KOPT-K1 (cell line): ENCODE measurements around the gene LCAT.
A peak's percentile ranks its signal among the peaks of the same experiment; 100 is the strongest.
"Not testable (repeated sequence)": the region's sequence is repeated elsewhere in the genome, so short reads cannot be mapped to it uniquely, and the experiment has no call there.

ENCODE experiments used
- H3K27ac ChIP-seq: fragments of 200-600 bp; sonication (generic); 2 replicates; pipeline ENCODE4 v1.5.1; 2016; ENCODE audit warnings: antibody characterized with exemption, mild to moderate bottlenecking, low read depth, low read length; ENCODE audit not compliant: poor library complexity, severe bottlenecking
- H3K36me3 ChIP-seq: fragments of 200-600 bp; sonication (generic); 2 replicates; pipeline ENCODE4 v1.5.1; 2017; ENCODE audit warnings: antibody characterized with exemption, mild to moderate bottlenecking, low read length, moderate library complexity; ENCODE audit not compliant: insufficient read depth
- H3K9me3 ChIP-seq: fragments of 200-600 bp; sonication (generic); 2 replicates; pipeline ENCODE4 v1.5.1; 2017; ENCODE audit warnings: antibody characterized with exemption, low read length, mild to moderate bottlenecking; ENCODE audit not compliant: insufficient read depth, poor library complexity, severe bottlenecking

Gene LCAT

DNA sequence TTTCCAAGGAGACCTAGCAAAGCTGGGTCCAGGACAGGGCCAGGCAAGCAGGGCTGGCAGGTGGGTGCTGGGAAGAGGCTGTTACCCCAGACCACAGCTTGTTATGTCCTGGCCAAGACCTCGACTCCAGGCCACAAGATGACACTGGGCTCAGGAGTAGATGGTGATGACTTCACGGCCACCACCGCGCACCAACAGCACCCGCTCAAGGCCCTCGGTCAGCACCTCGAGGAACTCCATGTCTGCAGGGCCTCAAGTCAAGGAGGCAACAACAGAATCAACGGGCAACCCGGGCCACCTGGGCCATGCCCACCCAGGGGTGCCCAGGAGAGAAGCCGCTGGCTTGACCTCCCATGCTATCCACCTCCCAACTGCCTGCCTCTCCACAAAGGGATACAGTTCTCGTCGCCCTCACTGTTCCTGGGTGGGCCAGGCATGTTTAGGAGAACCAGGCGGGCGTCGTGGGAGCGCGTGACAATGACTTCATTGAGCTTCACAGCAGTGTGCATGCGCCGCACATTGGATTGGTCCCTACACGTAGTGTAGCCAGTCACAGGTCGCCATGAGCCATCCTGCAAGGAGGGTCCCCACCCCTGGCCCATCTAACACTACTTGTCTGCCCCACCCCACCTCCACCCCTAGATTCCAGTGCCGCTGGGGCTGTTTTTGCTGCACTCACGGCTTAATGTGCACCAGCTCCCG is 921 bp upstream of the LCAT start:
- H3K27ac ChIP-seq, result no peak overlapping the region
- no peaks in the 10 kb centered on the region for H3K9me3 ChIP-seq
- peaks cover 80% of the 10 kb centered on the region for H3K36me3 ChIP-seq

DNA sequence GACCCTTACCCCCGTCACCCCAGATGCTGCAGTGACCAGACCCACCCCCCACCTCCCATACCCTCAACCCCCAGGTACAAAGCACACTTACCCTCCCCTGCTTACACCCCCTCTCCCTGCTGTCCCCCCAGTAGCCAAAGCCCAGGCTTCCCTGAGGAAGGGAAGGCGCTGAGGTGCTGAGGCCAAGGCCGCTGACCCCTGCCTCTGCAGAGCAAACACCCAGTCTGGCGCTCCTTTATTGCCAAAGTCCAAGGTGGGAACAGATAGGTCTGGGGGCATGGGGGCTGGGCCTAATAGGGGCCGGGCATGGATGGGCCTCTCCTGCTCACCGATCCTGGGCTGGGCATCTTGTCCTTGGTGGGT is 683 bp downstream of the LCAT start:
- H3K36me3 ChIP-seq, result peaks cover 68% of the 10 kb centered on the region
- H3K27ac ChIP-seq, result no peak overlapping the region
- H3K9me3 ChIP-seq, result no peaks in the 10 kb centered on the region

DNA sequence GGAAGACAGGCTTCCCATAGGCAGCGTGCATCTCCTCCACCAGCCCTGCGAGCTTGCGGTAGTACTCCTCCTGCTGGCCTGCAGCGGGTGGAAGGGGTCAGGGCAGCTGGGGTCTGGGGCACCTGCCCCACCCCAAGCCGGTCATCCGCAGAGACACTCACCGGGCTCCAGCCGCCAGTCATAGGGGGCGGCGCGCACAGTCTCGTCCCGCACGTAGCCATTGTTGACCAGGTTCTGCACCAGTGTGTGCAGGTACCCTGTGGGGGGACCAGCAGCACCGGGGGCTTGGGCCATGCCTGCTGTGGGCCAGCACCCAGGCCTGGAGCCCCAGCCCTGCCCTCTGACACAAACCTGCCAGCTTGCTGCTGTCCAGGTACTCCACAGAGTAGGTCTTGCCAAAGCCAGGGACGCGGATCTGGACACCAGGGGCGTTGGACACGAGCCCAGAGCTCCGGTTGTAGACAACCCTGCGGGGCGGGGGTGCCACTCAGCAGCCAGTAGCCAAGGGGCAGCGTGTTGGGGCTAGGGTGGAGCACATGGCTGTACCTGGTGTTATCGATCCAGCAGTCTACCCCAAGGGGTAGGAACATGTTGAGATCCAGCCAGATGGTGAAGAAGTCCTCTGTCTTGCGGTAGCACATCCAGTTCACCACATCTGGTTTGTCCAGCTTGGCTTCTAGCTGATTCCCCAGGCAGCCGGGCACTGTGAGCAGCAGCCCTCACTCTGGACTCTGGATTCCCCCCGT is 1.2 kb downstream of the LCAT start:
- Histone ChIP-seq H3K27ac (no peak overlapping the region), H3K36me3 (peaks cover 63% of the 10 kb centered on the region), H3K9me3 (no peaks in the 10 kb centered on the region)

DNA sequence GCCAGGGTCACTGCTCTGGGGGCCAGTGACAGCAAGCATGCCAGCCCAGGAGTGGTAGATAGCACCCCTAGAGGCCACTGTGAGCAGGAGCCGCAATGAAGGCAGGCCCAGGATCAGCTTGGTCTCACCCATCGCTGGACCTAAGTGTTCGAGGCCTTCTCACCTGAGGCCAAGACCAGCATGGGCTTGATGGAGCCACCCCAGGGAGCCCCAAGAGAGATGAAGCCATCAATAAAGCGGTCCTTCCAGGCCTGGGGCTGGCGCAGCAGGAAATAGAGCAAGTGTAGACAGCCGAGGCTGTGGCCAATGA is 1.8 kb downstream of the LCAT start:
- Histone ChIP-seq H3K9me3 (no peaks in the 10 kb centered on the region), H3K27ac (no peak overlapping the region), H3K36me3 (peaks cover 57% of the 10 kb centered on the region)

DNA sequence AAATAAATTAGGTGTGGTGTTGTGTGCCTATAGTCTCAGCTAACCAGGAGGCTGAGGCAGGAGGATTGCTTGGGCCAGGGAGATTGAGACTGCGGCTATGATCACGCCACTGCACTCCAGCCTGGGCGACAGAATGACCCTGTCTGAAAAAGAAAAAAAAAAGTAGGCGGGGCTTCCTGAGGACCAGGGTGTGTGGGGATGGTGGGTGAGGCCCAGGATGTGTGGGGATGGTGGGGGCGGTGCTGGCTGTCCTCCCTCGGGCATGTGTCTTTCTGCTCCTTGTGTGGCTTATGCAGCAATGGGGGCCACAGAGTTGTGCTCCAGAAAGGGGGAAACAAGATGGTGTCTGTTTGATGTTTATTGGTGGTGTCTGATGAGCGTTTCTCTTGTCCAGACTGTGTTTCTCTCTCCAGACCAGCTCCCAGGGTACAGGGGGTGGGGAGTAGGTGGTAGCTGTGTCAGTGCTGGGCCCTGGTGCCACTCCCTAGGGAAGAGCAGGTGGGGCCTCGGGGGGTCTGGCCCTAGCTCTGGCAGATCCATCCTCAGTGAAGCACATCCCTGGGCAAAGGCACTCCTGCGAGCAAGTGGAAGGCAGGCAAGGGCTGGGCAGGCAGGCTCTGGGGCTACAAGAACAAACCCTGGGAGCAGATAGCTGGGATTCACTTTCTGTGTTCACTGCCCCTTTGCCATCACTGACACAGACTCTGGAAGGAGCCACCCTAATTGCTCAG is 2.3 kb downstream of the LCAT start:
- H3K9me3 ChIP-seq, result no peaks in the 10 kb centered on the region
- H3K36me3 ChIP-seq, result peaks cover 52% of the 10 kb centered on the region
- H3K27ac ChIP-seq, result no peak overlapping the region

DNA sequence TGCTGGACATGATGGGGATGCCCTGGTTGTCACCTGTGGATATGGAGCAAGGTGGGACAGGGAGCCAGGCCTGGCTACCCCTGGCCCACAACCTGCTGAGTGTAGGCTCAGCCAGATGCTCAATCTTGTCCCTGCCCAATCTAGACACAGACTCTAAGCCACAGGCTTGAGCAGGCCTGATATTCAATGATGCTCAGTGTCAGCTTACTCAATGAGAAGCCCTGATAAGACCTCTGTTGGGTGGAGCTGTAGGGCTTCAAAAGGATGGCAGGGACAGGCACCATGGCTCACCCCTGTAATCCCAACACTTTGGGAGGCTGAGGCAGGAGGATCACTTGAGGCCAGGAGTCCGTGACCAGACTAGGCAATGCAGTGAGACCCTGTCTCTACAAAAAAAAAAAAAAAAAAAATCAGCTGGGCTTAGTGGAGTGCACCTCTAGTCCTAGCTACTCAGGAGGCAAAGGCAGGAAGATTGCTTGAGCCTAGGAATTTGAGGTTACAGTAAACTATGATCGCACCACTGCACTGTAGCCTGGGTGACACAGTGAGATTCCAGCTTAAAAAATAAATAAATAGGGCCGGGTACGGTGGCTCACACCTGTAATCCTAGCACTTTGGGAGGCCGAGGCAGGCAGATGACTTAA is 3.4 kb downstream of the LCAT start:
- H3K36me3 ChIP-seq, result peaks cover 41% of the 10 kb centered on the region
- peak overlapping the region; percentile 33 for H3K27ac ChIP-seq
- H3K9me3 ChIP-seq, result no peaks in the 10 kb centered on the region

DNA sequence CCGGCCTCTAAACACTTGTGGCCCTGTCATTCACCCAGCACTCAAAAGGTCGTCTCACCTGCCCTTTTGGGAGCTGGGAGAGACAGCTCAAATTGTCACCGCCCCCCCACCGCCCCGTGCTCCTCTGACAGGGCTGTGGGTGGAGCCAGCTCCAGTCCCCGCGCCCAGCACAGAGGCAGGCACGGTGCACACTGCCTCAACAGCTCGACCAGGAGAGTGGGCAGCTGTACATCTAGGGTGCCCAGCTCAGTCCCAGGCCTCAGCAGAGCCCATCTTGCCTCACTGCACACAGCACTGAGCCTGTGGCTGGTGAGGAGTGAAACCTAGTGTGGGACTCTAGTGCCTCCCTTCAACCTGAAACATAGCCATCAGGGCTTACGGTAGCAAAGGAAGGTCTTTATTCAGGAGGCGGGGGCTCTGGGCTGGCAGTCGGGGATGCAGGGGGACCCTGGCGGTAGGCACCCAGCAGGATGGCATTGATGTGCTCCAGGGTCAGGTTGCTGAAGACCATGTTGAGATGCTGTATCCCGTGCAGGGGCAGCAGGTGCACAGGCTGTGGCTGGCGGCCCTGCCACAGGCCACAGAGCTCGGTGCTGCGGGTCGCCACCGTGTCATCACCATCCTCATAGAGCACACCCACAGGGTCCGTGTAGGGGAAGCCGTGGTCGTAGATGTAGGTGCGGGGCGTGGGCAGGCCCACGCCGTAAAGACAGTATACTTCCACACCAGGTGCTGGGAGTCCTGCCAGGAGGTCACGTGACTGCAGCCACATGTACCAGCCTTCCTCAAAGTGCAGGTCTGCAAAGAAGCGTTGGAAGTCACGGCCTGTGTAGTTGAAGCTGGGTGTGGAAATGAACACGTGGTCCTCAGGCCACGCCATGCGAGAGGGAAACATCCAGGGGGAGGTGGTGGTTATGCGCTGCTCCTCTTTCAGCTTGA is 4.1 kb downstream of the LCAT start:
- H3K9me3 ChIP-seq, result no peaks in the 10 kb centered on the region
- H3K36me3 ChIP-seq, result peaks cover 40% of the 10 kb centered on the region
- H3K27ac ChIP-seq, result peak overlapping the region; percentile 33

DNA sequence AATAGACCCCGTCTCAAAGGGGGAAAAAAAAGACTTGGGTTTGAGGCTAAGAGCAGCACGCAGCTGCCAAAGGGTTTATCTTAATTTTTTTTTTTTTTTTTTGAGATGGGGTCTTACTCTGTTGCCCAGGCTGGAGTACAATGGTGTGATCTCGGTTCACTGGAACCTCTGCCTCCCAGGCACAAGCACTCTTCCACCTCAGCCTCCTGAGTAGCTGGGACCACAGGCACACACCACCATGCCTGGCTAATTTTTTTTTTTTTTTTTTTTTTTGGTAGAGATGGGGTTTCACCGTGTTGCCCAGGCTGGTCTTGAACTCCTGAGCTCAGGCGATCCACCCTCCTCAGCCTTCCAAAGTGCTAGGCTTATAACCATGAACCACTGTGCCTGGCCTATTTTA is 6.2 kb downstream of the LCAT start:
- H3K9me3 ChIP-seq, result not testable (repeated sequence)
- Histone ChIP-seq H3K27ac (peak overlapping the region; percentile 97), H3K36me3 (peaks cover 40% of the 10 kb centered on the region)

DNA sequence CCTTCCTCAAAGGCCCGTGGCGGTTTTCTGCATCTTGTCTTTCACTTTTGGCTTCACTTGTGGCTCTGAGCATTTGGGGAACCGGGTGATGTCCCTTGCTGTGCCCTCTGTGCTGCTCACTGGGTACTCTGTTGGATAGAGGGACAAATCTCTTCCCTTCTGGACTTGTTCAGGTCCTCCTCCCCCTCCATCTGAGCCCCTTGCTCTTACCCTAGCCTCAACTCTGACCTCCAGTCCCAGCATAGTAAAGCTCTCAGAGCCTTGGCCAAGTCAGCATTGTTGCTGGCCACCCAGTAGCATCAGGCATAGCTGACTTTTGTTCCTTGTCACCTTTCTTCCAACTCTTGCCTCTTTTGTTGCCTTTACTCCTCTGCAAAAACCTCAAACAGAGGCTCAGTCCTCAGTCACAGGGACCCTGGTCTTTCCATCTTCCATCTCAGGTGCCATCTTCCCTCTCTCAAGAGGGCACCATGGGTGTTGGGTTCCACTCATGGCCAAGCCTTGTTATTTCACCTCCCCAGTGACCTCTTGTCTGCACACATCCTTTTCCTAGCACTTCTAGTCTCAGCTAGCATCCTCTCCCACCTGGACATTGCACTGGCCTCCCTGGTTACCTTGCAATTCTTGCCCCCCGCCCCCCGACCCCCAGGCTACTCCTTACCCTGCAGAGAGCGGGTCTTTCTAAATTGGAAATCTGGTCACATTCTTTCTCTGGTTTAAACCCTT is 6.9 kb downstream of the LCAT start:
- Histone ChIP-seq H3K36me3 (peaks cover 40% of the 10 kb centered on the region), H3K9me3 (no peaks in the 10 kb centered on the region), H3K27ac (peak overlapping the region; percentile 97)

DNA sequence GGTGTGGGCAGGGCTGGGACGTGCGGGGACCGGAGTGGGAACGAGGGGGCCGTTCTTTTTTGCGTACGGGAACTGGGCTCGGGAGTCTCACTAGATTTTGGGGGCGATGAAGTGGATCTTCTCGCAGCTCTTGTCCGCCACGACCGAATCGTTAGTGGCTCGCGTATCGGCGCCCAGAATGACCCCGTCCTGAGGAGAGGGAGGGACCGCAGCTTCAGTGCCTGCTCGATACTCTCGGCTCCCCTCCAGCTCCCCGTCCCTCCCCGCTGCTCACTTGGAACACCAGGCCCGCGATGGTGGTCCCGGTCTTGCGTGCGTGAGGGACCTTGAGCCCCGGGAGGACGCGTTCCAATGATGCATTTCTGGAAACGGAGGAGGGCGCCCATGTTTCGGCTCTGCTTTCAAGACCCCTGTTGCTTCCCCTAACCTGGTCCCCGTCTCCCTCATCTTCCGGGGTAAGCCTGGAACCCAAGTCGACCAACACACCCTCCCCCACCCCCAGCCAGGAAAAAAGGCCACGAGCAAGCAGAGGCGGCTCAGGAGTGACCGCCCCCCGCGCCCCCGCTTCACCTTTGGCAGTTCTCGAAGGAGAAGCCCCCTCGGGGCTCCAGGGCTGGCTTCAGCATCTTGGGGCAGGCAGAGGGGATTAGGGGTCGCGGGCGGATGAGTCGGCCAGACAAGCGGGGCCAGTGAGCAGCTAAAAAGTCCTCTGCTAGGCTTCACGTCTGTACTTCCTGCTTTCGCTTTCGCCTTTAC is 7.6 kb downstream of the LCAT start, which contains the start of gene PSMB10:
Gene PSMB10 (minus strand): TSS at position 727 of the 756 bp plus-strand sequence. CDS start 101 bp downstream, at position 626.
- Histone ChIP-seq H3K9me3 (no peaks in the 10 kb centered on the region), H3K27ac (peak within 1 kb of the TSS; percentile 97), H3K36me3 (peaks cover 40% of the 10 kb centered on the region)

DNA sequence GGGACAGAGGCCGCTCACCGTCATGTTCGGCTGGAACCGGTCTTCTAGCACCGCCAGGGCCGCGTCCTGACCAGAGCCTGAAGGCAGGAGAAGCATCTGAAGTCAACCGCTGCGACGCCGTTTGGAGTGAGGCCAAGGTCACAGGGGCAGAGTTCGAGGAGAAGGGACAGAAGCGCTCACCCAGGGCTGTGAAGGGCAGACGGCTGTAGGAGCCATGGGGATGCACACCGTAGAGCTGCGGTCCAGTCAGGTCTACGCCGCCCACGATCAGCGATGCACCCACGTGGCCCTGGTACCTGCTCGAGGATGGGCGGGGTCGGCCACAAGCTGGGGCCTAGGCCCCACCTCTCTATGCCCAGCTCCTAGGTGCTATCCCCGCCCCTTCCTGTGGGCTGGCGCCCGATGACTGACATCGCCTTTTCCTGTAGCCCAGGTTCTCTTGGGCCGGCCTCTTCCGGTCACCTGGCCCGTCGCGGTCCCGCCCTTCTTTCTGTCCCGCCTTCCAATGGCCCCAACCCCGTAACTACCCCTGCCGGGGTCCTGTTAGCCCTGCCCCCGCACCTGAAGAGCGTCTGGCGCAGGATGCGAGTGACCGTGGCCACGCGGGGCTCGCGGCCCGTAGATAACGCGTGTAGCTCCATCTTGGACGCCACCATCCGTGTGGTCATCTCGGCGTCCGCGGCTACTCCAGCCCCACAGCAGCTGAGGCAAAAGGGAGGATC is 8.4 kb downstream of the LCAT start:
- no peaks in the 10 kb centered on the region for H3K9me3 ChIP-seq
- H3K36me3 ChIP-seq, result peaks cover 46% of the 10 kb centered on the region
- peak overlapping the region; percentile 97 for H3K27ac ChIP-seq

DNA sequence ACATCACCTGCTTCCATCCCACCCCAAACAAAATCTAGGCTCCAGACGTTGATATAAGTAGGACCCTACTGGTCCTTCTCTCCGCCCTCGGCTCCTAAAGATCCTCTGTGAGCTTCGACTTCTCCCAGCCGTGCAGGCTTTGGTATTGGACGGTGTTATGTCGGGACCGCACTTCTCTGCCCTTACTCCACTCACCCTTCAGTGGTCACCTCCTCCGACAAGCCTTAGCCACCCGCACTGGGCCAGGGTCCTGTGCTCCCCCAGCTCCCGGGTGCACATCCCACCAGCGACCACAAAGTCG is 8.9 kb downstream of the LCAT start:
- Histone ChIP-seq H3K9me3 (no peaks in the 10 kb centered on the region), H3K36me3 (peaks cover 51% of the 10 kb centered on the region), H3K27ac (peak overlapping the region; percentile 97)
